HG02852 (cell line): ENCODE measurements around the gene QRFPR.
A peak's percentile ranks its signal among the peaks of the same experiment; 100 is the strongest.
"Not testable (repeated sequence)": the region's sequence is repeated elsewhere in the genome, so short reads cannot be mapped to it uniquely, and the experiment has no call there.

ENCODE experiments used
- ATAC-seq: cut with Tn5 transposase; IDR thresholded peaks from one replicate; pipeline ENCODE4 v1.9.1; 2021; ENCODE audit warnings: mild to moderate bottlenecking, moderate library complexity; ENCODE audit not compliant: unreplicated experiment

QRFPR gene

DNA sequence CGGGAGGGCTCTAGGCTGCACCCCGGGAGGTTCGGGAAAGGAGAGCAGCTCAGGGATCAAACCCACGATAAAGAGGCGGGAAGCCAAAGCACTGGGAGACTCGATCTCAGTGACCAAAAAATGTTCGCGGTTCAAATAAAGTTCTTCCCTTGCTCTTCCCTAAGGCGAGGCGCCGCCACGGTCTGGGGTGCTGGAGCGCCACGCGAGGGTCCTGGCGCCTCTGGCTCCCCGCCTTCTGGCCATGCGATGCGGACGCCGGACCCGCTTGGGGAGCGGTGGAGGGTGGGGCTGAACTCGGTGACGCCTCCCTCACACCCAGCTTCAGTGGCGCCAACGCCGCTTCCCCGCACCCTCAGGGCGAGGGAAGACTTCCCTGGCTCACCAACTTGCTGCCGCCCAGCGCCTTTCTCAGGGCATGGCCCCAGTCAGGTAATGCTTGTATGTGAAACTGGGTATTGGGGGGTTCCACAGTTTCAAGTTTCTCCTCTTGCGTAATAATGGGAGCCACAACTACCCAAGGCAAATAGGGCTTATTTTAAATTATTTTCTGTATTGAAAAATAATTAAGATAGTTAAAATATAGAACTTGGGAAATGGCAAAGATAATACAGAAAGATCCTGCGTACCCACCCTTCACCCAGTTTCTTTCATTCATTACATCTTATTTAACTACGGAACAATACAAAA is at the start of gene QRFPR:
QRFPR (minus strand) TSS at position 243 of the 687 bp plus-strand sequence. CDS start 371 bp downstream, outside the sequence.
- ATAC-seq: no peak

DNA sequence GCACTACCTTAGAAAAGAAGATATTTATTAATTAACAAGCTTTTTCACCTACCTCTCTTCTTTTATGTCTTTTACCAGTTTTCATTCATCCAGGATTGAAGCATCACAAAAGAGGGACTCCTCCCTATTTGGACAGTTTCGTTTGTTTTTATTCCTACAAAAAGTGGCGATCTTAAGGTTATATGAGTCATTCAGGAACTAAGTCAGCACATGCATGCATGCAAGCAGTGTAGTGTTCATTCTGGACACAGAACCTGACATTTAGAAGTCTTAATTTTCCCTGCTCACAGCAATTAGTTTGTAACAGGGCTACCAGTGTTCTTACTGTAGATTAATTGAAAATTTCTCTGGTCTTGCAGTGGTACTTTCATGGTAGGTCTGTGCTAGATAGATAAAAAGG is 47.9 kb upstream of the QRFPR start:
- ATAC-seq: no peak

DNA sequence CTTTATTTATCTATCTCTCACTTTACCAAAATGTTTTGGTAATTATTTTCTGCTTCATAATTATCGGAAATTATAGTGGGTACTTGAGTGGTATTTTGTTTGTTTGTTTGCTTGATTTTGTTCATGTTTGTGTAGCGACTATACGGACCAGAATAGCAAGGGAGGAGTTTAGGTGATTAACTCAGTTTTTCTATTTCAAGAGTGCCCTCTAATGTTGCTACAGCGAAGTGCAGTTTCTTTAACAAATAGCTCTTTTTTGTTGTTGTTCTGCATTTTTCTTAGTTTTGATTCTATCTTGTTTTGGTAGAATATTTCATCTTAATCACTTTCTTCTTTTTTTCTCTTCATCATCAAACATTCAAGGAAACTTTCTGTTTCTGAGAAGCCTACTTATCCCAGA is 40.8 kb upstream of the QRFPR start:
- ATAC-seq: no peak

DNA sequence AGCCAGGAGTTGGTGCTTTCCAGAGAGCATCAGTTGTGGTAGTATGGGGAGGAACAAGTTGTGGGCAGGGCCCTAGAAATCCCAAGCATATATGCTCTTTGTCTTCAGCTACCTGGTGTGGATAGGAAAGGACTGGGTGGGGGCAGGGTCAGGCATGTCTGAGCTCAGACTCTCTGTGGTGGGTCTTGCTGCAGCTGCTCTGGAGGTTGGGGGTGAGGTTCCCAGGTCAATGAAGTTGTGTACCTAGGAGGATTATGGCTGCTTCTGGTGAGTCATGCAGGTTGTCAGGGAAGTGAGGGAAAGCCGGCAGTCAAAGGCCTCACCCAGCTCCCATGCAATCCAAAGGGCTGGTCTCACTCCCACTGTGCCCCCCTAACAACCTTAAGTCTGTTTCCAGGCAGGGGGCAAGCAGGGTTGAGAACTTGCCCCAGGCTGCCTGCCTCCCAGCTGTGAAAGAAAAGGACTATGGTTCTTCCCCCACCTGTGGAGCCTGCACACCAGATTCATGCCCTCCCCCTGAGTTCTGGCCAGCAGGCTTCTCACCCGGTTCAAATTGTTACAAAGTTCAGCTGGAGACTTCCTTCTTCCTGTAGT is 30.4 kb upstream of the QRFPR start:
- ATAC-seq: no peak

DNA sequence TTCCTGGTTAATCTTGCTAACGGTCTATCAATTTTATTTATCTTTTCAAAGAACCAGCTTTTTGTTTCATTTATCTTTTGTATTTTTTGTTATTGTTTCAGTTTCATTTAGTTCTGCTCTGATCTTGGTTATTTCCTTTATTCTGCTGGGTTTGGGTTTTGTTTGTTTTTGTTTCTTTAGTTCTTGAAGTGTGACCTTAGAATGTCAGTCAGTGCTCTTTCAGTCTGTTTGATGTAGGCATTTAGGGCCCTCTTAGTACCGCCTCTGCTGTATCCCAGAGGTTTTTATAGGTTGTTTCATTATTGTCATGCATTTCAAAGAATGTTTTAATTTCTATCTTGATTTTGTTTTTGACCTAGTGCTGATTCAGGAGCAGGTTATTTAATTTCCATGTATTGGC is 27.7 kb upstream of the QRFPR start:
- ATAC-seq: not testable (repeated sequence)

DNA sequence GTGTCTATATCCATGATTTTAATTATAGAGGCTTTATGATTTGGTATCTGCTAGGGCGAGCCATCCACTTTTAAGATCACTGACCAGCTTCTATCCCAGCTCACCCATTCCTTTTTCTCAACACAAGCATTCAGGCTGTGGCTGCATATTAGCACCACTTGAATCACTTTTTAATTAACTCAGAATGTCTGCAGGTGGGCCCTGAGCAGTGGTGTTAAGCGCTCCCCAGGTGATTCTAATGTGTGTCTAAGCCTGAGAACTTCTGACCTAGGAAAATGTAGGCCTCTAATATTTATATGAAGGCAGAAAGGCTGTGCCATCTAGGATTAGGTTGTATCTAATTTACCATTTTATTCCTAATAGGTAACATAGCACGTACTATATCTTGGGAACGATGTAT is 19.8 kb upstream of the QRFPR start:
- no peak for ATAC-seq

DNA sequence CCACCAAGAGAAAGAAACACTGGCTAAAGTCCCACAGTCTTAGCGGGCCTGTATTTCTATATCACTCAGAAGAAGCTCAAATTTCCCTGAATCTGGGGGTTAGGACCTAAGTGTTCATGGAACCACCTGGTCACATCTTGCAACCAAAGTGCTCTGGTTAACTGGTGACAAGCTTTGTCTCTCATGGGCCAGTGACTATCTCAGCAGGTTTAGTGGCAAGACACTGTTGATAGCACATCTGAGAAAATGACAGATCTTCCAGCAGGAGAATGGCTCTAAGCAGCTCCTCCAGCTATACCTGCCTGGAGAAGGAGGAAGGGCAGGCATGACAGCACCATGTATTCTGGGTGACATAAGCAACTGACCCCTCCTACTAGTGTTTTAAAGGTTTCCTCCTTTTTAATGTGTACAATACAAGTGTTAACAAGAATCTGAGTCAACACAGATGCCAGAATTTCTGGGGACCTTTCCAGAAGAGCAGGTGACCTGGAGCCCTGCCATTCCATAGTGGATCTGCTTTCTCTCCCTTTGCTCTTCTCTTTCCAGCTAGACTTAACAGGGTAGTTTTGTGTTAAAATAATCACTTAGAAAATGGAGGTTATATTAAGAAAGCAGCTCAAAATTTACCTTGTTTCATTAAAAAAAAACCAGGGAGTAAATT is 17.3 kb upstream of the QRFPR start:
- ATAC-seq: no peak

DNA sequence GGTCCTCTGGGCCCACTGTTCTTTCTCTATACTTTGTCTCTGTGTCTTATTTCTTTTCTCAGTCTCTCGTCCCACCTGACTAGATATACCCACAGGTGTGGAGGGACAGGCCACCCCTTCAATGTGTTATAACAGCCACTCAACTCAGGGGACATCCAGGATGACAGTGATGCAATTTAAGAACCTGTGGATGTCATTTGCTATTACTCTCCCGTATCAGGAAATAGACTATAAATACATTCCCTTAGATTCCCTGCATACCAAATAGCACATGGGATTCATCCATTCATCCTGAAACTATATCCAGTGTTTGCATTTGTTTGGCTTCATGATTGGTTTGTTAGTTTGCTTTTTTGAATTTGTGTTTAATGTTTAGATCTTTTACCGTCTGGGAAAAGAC is 16.6 kb upstream of the QRFPR start:
- no peak for ATAC-seq

DNA sequence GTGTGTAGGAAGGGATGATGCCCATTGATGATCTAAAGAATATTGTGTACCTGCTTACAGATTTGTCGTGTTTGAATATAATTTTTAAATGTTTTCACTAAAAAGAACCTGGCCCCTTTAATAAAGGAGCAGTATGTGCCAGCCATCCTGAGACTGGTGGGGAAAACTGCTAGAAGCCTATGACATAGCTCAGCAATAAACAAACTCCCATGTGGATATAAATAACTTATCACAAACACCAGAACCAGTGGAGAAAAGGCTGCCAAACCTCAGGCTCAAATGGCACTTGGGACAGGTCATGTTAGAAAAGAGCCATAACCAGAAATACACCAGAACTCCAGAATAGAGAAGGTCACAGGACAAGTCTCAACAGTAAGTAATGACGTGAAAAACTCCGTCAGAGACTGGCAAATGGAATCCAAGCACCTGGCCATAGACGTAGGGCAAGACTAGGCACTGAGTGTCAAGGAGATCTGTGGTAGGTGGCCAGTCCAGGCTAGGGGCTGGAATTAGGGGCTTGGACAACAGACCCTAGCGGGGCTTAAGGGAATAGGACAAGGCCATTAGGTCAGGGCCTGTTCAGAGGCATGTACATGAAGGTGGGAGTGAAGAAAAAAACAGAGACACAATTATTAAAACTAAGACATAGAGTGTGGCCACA is 11.7 kb upstream of the QRFPR start:
- ATAC-seq: no peak

DNA sequence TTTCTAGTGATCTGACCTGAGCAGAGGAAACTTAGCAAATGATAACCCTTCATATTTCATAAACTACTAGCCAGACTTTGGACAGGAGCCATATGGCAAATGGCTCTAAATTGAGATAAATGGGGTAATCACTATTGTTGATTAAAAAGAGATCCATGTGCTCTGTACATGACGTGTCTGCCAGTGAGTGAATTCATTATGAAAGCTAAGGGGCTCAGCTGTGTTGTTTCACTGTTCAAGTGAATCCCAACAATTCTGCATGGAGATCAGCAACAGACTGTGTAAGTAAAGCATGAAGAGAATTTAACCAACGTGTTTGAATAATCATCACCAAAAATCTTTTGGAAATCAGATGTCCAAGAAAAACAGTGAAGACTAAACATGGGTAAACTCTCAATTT is 9.5 kb upstream of the QRFPR start:
- ATAC-seq: no peak

DNA sequence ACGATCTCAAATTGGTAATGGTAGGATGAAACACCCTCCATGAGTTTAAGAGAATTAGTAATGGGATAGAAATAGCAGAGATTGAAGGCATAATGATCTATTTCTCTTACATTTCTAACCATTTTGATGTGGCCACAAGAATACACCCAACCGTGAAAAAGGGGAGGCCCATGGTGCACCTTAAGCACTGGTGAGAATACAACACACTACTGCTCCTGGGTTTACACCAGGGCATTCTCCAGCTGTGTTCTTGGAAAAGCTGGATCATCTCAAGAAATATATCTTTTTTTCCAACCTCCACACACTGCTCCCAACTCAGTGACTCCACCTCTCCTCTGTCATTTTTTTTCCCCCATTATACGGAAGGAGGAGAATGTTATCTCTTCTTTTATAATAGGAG is 1.5 kb downstream of the QRFPR start:
- no peak for ATAC-seq

DNA sequence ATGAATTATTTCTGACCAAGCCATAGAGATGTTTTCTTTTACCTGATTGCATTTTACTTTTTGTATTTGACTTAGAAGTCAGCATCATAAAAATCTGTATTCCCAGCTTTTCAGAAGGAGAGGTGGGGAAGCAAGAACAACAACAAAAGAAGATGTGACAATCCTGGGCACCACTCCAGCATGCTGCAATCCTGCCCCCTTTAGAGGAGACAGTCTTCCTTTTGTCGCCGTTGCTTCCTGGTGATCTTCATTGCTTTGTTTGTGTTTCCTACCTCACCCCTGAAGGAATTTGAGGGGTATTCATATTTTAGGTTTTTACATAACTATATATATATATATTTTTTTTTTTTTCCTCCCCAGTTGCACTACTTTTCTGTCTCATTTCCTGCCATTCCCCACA is 3.7 kb downstream of the QRFPR start:
- no peak for ATAC-seq

DNA sequence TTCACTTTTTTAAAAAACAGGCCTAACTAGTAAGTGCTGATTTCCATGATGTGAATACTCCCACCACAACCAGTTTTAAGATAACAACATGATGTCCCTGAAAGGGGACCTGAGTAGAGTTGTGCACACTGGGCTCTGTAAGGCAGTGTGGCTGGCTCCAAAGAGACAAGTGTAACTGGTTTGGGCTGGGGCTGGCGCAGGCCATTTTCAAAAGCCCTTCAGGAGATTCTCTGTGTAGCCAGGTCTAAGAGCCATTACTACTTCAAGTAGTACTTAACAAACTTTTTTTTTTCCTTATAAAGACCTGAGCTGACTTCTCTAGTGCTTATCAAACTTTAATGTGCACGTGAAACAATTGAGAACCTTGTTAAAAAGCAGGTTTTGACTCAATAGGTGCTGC is 4.3 kb downstream of the QRFPR start:
- ATAC-seq: no peak

DNA sequence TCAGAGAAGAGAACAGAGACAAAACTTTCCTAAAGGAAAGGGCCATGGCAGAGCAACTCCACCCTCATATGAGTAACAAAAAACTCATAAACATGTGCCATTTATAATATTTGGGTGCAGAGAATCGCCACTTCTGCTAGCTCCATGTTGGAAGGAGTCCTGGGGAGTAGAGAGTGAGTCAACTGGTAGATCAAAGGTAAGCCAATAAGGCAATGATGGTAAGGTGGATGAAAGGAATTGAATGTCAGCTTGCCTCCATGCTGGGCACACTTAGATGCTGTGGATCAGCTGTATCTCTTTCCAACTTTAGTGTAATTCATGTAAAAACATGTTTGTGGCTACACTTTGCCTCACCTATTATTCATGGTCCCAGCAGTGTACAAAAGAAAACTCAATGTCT is 4.7 kb downstream of the QRFPR start:
- ATAC-seq: no peak

DNA sequence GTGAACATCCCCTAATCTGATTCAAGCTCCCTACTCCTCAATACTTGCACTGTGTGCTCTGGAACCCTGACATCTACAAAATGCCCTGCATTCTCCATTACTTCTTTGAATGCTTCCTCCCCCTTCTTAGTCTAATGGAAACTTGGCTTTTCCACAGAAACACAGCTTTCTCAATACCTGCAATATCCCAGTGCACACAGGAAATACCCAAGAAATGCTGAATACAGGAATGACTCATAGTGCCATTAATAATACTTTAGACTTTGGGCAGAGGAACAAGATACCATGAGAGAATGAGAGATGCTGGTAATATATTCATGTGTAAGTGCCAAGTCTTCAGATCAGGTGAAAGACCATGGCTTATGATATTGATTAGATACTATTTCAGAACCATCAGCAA is 5.6 kb downstream of the QRFPR start:
- ATAC-seq: no peak

DNA sequence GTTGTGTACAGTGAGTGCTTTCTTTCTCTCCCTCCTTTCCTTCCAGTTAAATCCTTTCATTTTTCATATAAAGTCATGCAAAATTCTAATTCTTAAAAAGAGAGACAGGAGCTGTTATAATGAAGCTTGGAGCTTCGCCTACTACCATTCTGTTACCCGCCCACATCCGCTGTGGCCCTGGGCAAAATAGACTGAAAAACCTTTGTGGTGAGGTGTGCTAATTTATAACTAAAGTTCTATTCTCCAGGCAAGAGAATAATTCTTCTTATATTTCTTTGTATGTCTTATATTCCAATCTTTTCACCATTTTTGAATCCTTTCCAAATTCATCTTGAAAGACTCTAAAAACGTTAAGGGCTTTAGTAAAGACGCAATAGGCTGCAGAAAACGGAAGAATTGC is 7.0 kb downstream of the QRFPR start:
- no peak for ATAC-seq

DNA sequence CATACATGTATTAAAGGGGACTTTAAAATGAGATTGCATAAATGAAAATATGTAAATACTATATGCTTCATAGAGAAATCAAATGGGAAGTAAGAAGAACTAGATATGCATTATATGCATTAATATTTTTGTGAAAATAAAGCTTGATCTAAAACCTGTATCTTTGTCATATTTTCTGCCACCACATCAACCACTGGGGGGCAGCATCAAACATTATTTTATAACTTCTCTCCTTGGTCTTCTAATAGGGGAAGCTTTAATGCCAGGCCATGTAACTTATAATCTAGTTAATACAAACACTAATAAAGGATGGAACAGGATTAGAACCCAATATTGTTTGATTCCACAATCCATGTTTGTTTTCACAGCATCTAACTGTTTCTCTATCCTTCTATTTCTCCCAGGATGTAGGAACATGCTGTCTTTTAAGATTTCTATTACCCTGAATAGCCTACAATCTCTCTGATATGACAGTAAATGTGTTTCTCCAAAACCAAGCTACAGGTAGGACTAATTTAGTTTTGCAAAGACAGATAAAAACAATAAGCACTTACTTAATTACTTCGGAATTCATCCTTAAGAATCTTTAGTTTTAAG is 10.0 kb downstream of the QRFPR start:
- ATAC-seq: peak; percentile 51

DNA sequence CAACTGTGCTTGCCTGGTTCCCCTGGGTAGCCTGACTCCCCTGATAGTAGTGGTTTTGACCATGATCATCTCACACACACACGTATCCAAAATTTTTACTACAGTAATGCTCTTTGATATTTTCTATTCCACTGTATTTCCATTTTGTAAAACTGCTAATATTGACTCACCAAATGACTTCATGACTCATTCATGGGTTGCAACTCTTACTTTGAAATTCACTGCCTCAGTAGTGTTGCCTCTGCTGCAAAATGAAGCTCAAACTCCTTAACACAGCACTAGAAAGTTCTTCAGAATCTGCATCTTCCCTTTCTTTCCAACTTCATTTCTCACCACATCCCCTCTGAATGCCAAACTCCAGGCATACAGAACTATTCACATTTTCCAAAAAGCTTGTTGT is 20.3 kb downstream of the QRFPR start:
- ATAC-seq: no peak

DNA sequence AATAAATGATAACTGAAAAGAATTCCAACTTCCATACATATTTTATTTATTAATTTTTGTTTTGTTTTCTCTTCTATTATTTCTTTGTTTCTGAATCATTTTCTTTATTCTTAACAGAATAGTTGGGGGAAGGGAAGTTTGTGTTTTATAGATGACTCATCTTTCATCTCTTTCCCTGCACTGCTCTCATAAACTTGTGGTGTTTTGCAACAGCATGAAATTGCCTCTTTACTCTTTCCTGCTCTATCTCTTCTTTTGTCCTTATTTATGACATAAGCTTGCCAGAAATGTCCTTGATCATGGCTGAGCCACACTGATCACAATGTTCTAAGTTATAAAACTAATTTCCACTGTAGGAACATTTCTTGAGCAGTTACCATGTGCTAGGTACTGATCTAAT is 22.3 kb downstream of the QRFPR start:
- no peak for ATAC-seq

DNA sequence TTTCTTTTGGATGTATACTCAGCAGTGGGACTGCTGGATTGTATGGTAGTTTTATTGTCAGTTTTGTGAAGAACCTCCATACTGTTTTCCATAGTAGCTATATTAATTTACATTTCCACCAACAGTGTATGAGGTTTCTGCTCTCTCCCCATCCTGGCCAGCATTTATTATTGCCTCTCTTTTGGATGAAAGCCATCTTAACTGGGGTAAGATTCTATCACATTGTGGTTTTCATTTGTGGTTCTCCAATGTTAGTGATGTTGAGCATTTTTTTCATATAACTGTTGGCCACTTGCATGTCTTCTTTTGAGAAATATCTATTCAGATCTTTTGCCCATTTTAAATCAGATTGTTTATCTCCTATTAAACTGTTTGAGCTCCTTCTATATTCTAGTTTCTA is 27.6 kb downstream of the QRFPR start:
- no peak for ATAC-seq

DNA sequence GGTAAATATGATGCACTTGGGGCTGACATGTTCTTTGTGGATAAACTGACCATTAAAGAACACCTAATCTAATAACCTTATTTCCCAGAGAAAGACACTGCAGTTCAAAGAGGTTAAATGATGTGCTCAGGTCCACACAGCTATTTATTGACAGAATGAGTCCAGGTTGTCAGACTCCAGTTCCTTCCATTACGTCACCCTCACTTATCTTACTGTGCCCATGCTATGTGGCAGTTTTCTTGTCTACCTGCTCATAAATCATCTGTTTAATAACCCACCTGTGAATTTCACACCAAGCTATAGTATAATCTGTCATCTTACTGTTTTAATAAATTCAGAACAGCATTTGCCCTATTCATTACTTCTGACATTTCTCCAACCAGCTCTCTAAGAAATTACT is 36.7 kb downstream of the QRFPR start:
- no peak for ATAC-seq

DNA sequence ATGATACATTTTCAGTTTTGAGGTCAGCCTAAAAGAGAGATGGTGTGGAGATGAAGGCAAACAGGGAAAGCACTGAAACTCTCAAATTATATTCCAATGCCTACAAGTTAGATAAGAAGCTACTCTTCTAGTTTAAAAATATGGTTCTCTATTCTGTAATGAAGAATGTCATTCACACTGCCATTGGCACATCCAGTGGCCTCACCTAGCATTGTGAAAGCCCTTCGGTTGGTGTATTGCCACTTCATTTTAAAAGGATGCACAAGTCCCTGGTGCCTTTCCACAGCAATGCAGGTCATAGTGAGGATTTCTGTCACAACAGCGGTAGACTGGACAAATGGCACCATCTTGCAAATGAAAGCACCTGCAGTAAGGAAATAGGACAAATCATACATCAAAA is 40.6 kb downstream of the QRFPR start:
- no peak for ATAC-seq
